Nephron progenitor cell (in vitro differentiated cells): ENCODE results near the gene LYG1.
"Not testable (repeated sequence)": the region's sequence is repeated elsewhere in the genome, so short reads cannot be mapped to it uniquely, and the experiment has no call there.

Source experiments
- DNase-seq: peaks from one replicate; pipeline ENCODE4 v3.0.0; 2021
- H3K27ac Mint-ChIP-seq: 2 replicates; pipeline ENCODE4 v1.8.0; 2021; ENCODE audit warnings: mild to moderate bottlenecking, moderate library complexity, mixed read lengths
- H3K27me3 Mint-ChIP-seq: 2 replicates; pipeline ENCODE4 v1.8.0; 2021; ENCODE audit warnings: mild to moderate bottlenecking, low read depth, mixed read lengths; ENCODE audit not compliant: poor library complexity
- H3K36me3 Mint-ChIP-seq: 2 replicates; pipeline ENCODE4 v1.8.0; 2021; ENCODE audit warnings: low read depth, mixed read lengths
- H3K4me1 Mint-ChIP-seq: 2 replicates; pipeline ENCODE4 v1.8.0; 2021; ENCODE audit warnings: mixed read lengths
- H3K4me3 Mint-ChIP-seq: 2 replicates; pipeline ENCODE4 v1.8.0; 2021; ENCODE audit warnings: mild to moderate bottlenecking, moderate library complexity, mixed read lengths
- H3K9me3 Mint-ChIP-seq: 2 replicates; pipeline ENCODE4 v1.8.0; 2021; ENCODE audit warnings: mild to moderate bottlenecking, moderate library complexity, mixed read lengths
- TF ChIP-seq, protein P1 (sequence below): fragments of 200-600 bp; sonication (generic); IDR thresholded peaks from 2 replicates; pipeline ENCODE4 v1.5.0; 2021; ENCODE audit warnings: antibody characterized with exemption

LYG1 gene

DNA sequence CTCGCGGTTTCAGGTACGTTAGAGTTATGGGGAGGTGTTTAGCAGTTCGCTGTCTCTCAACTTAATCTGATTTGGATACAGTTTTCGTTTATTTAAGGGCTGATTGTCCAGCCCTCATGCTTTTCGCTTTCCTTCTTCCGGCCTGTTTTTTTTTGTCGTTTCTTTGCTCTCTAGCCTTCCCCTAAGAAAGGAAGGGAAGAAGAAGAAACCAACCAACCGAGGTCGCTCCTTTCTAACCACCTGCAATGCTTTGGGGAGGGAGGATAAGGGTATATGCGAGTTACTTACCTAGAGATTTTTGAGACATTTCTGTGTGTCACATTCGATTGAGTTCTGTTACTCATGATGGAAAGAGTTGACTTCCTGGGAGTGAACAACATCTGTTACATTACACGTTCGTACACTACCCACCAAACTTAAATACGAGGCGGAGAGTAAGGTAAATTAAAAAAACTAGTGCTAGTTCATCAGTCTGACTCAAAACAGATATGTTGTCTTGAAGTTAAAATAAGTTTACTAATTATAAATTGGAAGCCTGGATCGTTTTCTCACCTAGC is 37.1 kb upstream of the LYG1 start:
- H3K36me3 Mint-ChIP-seq: peaks cover 11% of the 10 kb centered on the region
- H3K4me3 Mint-ChIP-seq: no peak overlapping the region
- no peaks in the 10 kb centered on the region for H3K27me3 Mint-ChIP-seq
- H3K4me1 Mint-ChIP-seq: peaks cover 30% of the 10 kb centered on the region
- no peak for DNase-seq
- H3K9me3 Mint-ChIP-seq: no peaks in the 10 kb centered on the region
- no peak overlapping the region for H3K27ac Mint-ChIP-seq
- TF ChIP-seq, protein P1, sequence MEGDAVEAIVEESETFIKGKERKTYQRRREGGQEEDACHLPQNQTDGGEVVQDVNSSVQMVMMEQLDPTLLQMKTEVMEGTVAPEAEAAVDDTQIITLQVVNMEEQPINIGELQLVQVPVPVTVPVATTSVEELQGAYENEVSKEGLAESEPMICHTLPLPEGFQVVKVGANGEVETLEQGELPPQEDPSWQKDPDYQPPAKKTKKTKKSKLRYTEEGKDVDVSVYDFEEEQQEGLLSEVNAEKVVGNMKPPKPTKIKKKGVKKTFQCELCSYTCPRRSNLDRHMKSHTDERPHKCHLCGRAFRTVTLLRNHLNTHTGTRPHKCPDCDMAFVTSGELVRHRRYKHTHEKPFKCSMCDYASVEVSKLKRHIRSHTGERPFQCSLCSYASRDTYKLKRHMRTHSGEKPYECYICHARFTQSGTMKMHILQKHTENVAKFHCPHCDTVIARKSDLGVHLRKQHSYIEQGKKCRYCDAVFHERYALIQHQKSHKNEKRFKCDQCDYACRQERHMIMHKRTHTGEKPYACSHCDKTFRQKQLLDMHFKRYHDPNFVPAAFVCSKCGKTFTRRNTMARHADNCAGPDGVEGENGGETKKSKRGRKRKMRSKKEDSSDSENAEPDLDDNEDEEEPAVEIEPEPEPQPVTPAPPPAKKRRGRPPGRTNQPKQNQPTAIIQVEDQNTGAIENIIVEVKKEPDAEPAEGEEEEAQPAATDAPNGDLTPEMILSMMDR: no peak

DNA sequence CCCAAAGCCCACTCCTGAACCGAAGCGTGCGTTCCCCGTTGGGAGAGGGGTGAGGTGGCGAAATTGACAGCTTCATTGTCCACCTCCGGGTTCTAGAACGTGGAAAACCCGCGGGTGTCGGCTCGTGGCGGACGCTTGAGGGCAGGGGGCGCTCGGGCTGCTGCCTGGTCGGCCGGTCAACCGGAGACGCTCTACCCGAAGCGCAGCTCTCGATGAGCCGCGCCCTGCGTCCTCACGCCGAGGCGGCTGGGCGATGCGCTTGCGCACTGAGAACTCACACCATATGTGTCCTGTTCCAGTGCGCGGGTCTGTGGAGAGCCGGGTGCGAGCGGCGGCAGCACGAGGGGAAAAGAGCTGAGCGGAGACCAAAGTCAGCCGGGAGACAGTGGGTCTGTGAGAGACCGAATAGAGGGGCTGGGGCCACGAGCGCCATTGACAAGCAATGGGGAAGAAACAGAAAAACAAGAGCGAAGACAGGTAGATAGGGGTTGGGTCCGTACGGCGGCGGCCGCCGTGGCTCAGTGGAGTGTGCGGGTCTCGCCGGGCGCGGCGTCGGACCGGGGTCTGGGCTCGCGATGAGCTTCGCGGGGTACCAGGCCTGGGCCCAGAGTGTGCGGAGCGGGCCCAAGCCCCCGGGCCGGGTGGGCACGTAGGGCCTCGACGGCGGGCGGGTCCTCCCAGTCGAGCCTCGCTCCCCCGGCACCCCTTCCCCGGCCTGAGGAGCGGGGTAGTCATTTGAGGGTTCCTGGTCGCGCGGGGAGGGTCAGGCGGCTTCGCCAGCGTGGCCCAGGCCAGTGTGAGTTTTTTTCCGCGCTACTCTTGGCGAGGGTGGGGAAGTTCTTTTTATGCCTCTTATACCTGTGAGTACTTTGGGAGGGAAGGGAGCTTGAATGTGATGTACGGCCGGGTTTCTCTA is 36.4 kb upstream of the LYG1 start, which contains the start of gene EIF5B:
Gene EIF5B (plus strand): TSS at position 277 of the 916 bp plus-strand sequence. CDS start 166 bp downstream, at position 443.
- TF ChIP-seq, protein P1: peak; percentile 42
- H3K27ac Mint-ChIP-seq: no peak within 1 kb of the TSS
- H3K4me3 Mint-ChIP-seq: no peak within 1 kb of the TSS
- H3K4me1 Mint-ChIP-seq: peaks cover 30% of the 10 kb centered on the region
- H3K27me3 Mint-ChIP-seq: no peaks in the 10 kb centered on the region
- peak; percentile 94 for DNase-seq
- peaks cover 14% of the 10 kb centered on the region for H3K36me3 Mint-ChIP-seq
- no peaks in the 10 kb centered on the region for H3K9me3 Mint-ChIP-seq

DNA sequence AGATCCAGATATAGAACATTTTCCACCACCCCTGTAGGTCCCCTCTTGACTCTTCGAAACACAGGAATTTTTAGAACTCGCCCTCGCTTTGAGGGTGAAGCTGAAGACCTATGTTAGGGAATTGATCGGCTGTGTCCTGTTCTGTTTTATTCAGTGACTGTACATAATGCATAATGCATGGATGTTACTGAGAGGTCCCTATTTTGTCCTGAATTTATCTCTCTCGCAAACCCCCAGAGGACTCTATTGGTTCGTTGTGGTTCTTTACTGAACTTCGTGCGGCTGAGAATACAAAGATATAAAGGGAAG is 35.8 kb upstream of the LYG1 start:
- TF ChIP-seq, protein P1: no peak
- H3K4me3 Mint-ChIP-seq: no peak overlapping the region
- no peaks in the 10 kb centered on the region for H3K9me3 Mint-ChIP-seq
- no peak overlapping the region for H3K27ac Mint-ChIP-seq
- no peak for DNase-seq
- no peaks in the 10 kb centered on the region for H3K27me3 Mint-ChIP-seq
- H3K36me3 Mint-ChIP-seq: peaks cover 19% of the 10 kb centered on the region
- peaks cover 30% of the 10 kb centered on the region for H3K4me1 Mint-ChIP-seq

DNA sequence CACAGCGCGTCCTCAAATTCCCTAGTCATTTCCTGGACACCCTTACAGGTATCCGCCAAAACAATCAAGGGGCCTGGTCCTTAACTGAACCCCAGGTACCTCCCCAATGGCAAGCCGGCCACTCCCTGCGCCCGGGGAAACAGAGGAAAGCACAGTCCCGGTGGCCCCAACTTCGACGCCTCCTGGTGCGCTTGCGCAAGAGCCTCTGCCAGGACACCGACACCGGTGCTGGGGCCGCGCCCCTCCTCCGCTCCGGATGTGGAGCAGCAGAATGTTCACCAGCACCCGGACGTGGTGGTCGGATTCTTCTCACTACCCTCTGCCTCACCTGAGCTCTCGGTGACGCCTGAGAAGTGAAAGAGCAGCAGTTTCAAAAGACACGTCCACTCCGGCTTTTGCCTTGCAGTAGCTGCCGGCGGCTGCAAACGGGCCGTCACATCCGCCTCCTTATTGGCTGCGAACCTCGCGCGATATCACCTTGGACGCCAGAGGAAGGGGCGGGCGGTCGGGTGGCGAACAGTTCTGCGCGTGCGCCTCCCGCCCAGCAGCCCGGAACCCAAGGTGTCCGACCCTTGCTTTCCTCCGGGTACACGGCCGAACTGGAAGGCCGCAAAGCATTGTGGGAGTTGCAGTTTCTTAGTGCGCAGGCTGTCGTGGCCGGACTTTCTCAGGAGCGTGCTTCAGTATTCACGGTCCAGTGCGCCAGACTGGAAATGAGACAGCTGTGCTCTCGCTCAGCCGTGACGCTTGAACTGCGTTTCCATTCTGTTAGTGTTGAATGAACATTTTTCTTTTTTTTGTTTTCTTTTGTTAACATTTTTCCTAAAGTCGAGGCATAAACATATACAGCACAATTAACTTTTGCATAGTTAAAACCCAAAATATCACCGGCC is 35.2 kb upstream of the LYG1 start, which contains the start of gene TXNDC9:
Gene TXNDC9 (minus strand): TSS at position 423 of the 893 bp plus-strand sequence. CDS start 3,123 bp downstream, outside the sequence.
- Mint-ChIP-seq H3K36me3 (peaks cover 25% of the 10 kb centered on the region), H3K9me3 (no peaks in the 10 kb centered on the region), H3K4me1 (peaks cover 30% of the 10 kb centered on the region), H3K27me3 (no peaks in the 10 kb centered on the region), H3K4me3 (no peak within 1 kb of the TSS), H3K27ac (peak within 1 kb of the TSS; percentile 5)
- DNase-seq: peak; percentile 98
- TF ChIP-seq, protein P1: no peak

DNA sequence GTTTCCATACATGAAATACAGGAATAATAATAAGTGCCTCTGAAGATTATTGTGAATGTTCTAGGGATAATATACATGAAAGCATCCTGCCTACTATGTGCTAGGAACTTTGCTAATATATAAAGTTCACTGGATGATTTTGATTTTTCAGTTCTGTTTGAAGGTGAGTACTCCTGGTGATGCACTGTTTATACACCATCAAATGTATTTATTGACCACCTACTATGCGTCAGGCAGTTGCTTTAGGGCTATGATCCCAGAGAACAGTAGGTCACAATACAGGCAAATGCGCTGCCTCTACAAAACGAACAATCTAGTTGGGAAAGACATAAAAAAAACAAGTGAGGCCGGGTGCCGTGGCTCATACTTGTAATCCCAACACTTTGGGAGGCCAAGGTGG is 24.4 kb upstream of the LYG1 start:
- Mint-ChIP-seq H3K27ac (no peak overlapping the region), H3K36me3 (peaks cover 72% of the 10 kb centered on the region), H3K27me3 (no peaks in the 10 kb centered on the region), H3K4me1 (no peaks in the 10 kb centered on the region), H3K9me3 (no peaks in the 10 kb centered on the region), H3K4me3 (no peak overlapping the region)
- no peak for DNase-seq
- TF ChIP-seq, protein P1: no peak

DNA sequence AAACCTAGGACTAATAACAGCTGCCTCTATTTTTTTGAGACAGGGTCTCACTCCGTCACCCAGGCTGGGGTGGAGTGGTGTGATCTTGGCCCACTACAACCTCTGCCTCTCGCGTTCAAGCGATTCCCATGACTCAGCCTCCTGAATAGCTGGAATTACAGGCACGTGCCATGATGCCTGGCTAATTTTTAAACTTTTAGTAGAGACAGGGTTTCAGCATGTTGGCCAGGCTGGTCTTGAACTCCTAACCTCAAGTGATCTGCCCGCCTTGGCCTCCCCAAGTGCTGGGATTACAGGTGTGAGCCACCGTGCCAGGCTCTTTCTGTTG is 16.8 kb upstream of the LYG1 start:
- H3K4me1 Mint-ChIP-seq, DNase-seq, H3K27me3 Mint-ChIP-seq, H3K4me3 Mint-ChIP-seq, H3K27ac Mint-ChIP-seq: not testable (repeated sequence)
- Mint-ChIP-seq H3K36me3 (peaks cover 70% of the 10 kb centered on the region), H3K9me3 (peaks cover 13% of the 10 kb centered on the region)
